Cardiac muscle cell (in vitro differentiated cells and primary cell): Measurements from ENCODE around the gene NR1D1. TPM values are rescaled to one million over a fixed set of nuclear protein-coding genes. Genes with fewer than 3 reads are reported as not detected.

ENCODE experiments used
- DNase-seq, 2 donors: peaks; one replicate each; pipeline versions ENCODE4 v3.0.0 to v3.0.0-alpha.2; 2010 to 2017; ENCODE audit warnings: low read depth in 1 of 2, low spot score in 1 of 2
- H3K27ac ChIP-seq: fragments of 200-600 bp; sonication (generic); 2 replicates; pipeline ENCODE4 v1.5.1; 2016
- H3K27me3 ChIP-seq: fragments of 200-600 bp; sonication (generic); 2 replicates; pipeline ENCODE4 v1.6.0; 2016; ENCODE audit warnings: control low read depth
- H3K36me3 ChIP-seq: fragments of 200-600 bp; sonication (generic); 2 replicates; pipeline ENCODE4 v1.5.1; 2016; ENCODE audit warnings: control low read depth
- H3K4me1 ChIP-seq: fragments of 200-600 bp; sonication (generic); 2 replicates; pipeline ENCODE4 v1.8.1; 2017; ENCODE audit warnings: low read depth, mild to moderate bottlenecking, mixed run types
- H3K4me3 ChIP-seq: fragments of 200-600 bp; sonication (generic); 2 replicates; pipeline ENCODE4 v1.5.1; 2016; ENCODE audit warnings: mild to moderate bottlenecking
- H3K9me3 ChIP-seq: fragments of 200-600 bp; sonication (generic); 2 replicates; pipeline ENCODE4 v1.5.1; 2017; ENCODE audit warnings: low read depth, mild to moderate bottlenecking, control low read depth
- CTCF ChIP-seq: IDR thresholded peaks from 2 replicates; pipeline ENCODE4 v1.5.1; 2012; ENCODE audit warnings: low read depth, mild to moderate bottlenecking, low read length
- polyA plus RNA-seq: library from polyadenylated mRNA; unstranded; fragments of >200 nt; fragmentation: Nextera tagmentation; extraction: Ambion mirVana; gene quantifications from 2 replicates; pipeline ENCODE4 v1.2.1, GENCODE V29; 2016
- total RNA-seq: library from RNA; depleted of rRNA; stranded (reverse); fragments of >200 nt; gene quantifications from 2 replicates; pipeline ENCODE4 v1.2.3, GENCODE V29; 2016

Gene NR1D1
- total and polyA plus RNA-seq, 2 experiments from 2014 or later, result 1.7 to 3.7 TPM

GRCh38 chr17:40087903-40088718 lies 12.3 kb downstream of the NR1D1 start:
- Histone ChIP-seq H3K27ac (no peak overlapping the region), H3K9me3 (no peaks in the 10 kb centered on the region), H3K4me1 (peaks cover 10% of the 10 kb centered on the region), H3K27me3 (no peaks in the 10 kb centered on the region), H3K4me3 (no peak overlapping the region), H3K36me3 (peaks cover 36% of the 10 kb centered on the region)
- DNase-seq, result no peak
- TF ChIP-seq CTCF, result no peak

DNA sequence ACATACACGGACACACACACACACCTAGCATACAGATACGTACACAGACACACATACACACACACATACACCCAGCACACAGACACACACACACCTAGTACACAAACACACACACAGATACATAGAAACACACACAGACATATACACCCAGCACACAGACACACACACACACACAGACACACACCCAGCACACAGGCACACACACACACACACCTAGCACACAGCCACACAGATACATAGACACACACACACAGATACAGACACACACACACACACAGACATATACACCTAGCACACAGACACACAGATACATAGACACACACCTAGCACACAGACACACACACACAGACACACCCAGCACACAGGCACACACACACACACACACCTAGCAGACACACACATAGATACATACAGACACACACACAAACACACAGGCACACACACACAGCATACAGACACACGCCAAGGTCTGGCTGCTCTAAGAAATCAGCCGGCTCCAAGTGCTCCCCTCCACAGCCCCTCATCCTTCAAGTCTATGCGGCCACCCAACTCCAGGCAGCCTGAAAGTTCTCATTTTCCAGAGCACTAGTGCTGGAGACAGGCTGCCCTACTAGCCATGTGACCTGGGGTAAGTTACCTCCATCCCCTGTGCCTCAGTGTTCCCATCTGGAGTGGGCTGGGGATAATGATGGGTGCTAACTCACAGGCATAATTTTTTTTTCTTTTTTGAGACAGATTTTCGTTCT lies 13.2 kb downstream of the NR1D1 start:
- TF ChIP-seq CTCF, result no peak
- no peak overlapping the region for H3K27ac ChIP-seq
- H3K4me1 ChIP-seq, result peaks cover 10% of the 10 kb centered on the region
- H3K36me3 ChIP-seq, result peaks cover 36% of the 10 kb centered on the region
- H3K27me3 ChIP-seq, result no peaks in the 10 kb centered on the region
- no peak for DNase-seq
- H3K9me3 ChIP-seq, result no peaks in the 10 kb centered on the region
- H3K4me3 ChIP-seq, result no peak overlapping the region

DNA sequence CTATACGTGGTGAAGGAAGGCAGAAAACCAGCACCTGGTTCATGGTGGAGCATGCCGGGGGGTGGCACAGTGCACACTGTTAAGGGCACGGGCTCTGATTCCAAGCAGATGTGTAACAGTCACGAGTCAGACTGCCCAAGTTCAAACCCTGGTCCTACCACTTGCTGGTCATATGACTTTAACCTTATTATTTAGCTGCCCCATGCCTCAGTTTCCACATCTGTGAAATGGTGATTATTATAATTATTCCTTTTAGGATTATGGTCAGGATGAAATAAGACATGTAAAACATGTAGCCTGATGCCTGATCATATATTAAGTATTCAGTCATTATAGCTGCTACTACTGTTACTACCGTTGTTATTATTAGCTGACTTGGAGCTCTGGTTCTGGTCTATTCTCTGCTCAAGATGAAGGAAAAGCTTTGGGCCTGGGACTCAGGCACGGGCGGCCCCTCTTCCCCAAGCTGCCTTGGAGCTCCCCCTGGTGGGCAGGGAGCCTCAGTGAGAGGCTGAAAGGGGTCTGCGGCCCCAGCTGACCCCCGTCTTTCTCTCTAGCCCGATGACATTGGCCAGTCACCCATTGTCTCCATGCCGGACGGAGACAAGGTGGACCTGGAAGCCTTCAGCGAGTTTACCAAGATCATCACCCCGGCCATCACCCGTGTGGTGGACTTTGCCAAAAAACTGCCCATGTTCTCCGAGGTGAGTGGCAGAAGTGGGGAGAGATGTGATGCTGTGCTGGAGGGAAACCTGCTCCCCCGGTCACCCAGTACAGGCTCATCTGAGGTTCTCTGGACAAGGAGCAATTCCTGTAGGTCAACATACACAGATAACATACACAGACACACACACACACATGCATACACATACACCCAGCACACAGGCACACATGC lies 14.0 kb downstream of the NR1D1 start:
- Histone ChIP-seq H3K4me3 (no peak overlapping the region), H3K9me3 (no peaks in the 10 kb centered on the region), H3K27ac (no peak overlapping the region), H3K36me3 (peaks cover 36% of the 10 kb centered on the region), H3K4me1 (peaks cover 2% of the 10 kb centered on the region), H3K27me3 (no peaks in the 10 kb centered on the region)
- DNase-seq, result peak; percentile 63 to 78
- peak; percentile 69 for TF ChIP-seq CTCF

GRCh38 chr17:40084477-40084876 lies 15.9 kb downstream of the NR1D1 start:
- H3K4me1 ChIP-seq, result no peaks in the 10 kb centered on the region
- H3K4me3 ChIP-seq, result no peak overlapping the region
- no peak overlapping the region for H3K27ac ChIP-seq
- peaks cover 36% of the 10 kb centered on the region for H3K36me3 ChIP-seq
- no peaks in the 10 kb centered on the region for H3K27me3 ChIP-seq
- TF ChIP-seq CTCF, result no peak
- no peak for DNase-seq
- H3K9me3 ChIP-seq, result no peaks in the 10 kb centered on the region

DNA sequence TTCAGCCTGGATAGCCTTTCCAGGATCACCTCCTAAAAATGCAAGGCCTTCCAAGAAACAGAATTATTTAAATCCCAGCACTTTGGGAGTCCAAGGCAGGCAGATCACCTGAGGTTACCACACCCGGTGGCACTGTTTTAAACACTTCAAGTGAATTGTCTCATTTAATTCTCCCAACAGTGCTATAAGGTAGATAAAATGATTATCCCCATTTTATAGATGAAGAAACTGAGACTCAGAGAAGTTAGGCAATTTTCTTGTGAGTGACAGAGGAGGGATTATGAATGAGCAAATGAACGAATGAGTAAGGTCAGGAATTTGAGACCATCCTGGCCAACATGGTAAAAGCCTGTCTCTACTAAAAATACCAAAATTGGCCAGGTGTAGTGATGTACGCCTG lies 20.8 kb downstream of the NR1D1 start:
- peaks cover 6% of the 10 kb centered on the region for H3K36me3 ChIP-seq
- no peak for TF ChIP-seq CTCF
- H3K27ac ChIP-seq, result no peak overlapping the region
- no peaks in the 10 kb centered on the region for H3K27me3 ChIP-seq
- no peak overlapping the region for H3K4me3 ChIP-seq
- DNase-seq, result no peak
- H3K4me1 ChIP-seq, result peaks cover 23% of the 10 kb centered on the region
- no peaks in the 10 kb centered on the region for H3K9me3 ChIP-seq
